B cell (primary cell): ENCODE results near the gene MRPL19. TPM values are rescaled to one million over a fixed set of nuclear protein-coding genes. Genes with fewer than 3 reads are reported as not detected.

Experiments
- ATAC-seq: fragments of 200-7000 bp; cut with Tn5 transposase; one replicate; pipeline ENCODE4 v1.10.0; 2021; ENCODE audit warnings: low read depth, mild to moderate bottlenecking, moderate number of reproducible peaks, moderate library complexity
- CTCF ChIA-PET: fragments of 350-600 bp; sonication (Branson Sonifier 250); formaldehyde crosslinking; loops from one replicate; lab custom pipeline; 2021; ENCODE audit warnings: antibody characterized with exemption, inconsistent platforms; lab: Charles Lee
- POLR2A ChIA-PET: fragments of 350-600 bp; sonication (Branson Sonifier 250); formaldehyde crosslinking; loops from one replicate; lab custom pipeline; 2021; ENCODE audit warnings: antibody characterized with exemption; lab: Charles Lee
- DNase-seq: peaks from one replicate; pipeline ENCODE4 v3.0.0; 2013
- H2AFZ ChIP-seq: 2 replicates; pipeline ENCODE4 v1.6.1; 2012; ENCODE audit warnings: mild to moderate bottlenecking, low read depth, low read length; ENCODE audit not compliant: insufficient read depth, poor library complexity, severe bottlenecking
- H3K27ac ChIP-seq, 2 donors: 1 replicate in 1 of 2; 2 replicates in 1 of 2; pipeline ENCODE4 v1.5.1; 2012 to 2013; ENCODE audit warnings: low read length in 2 of 2, mild to moderate bottlenecking in 2 of 2, moderate library complexity in 1 of 2
- H3K27me3 ChIP-seq, 4 experiments: fragments of 200-600 bp in 1 of 4; sonication (generic) in 1 of 4; replicated peaks in 1 of 4; 1 replicate in 2 of 4; 2 replicates in 2 of 4; pipeline versions ENCODE4 v1.6.1 to v1.7.0; 2013 to 2016; ENCODE audit warnings: low read length in 3 of 4, mild to moderate bottlenecking in 2 of 4, mixed read lengths in 1 of 4, moderate library complexity in 1 of 4; ENCODE audit not compliant: insufficient read depth in 4 of 4, control insufficient read depth in 3 of 4; ENCODE audit errors: control extremely low read depth in 1 of 4
- H3K36me3 ChIP-seq, 2 experiments: replicated peaks in 1 of 2; 1 replicate in 1 of 2; 2 replicates in 1 of 2; pipeline versions ENCODE4 v1.6.1 to v1.7.1; 2013; ENCODE audit warnings: low read length in 1 of 2; ENCODE audit not compliant: insufficient read depth in 2 of 2, control insufficient read depth in 1 of 2; ENCODE audit errors: control extremely low read depth in 1 of 2, extremely low read depth in 1 of 2
- H3K4me1 ChIP-seq, 2 donors: fragments of 200-600 bp in 1 of 2; sonication (generic) in 1 of 2; 1 replicate in 1 of 2; 2 replicates in 1 of 2; pipeline versions ENCODE4 v1.5.1 to v1.6.1; 2013 to 2017; ENCODE audit warnings: low read length in 2 of 2; ENCODE audit not compliant: control insufficient read depth in 2 of 2, insufficient read depth in 2 of 2
- H3K4me2 ChIP-seq: replicated peaks from 2 replicates; pipeline ENCODE3; 2012; ENCODE audit warnings: mild to moderate bottlenecking, low read depth, low read length; ENCODE audit not compliant: poor library complexity, severe bottlenecking
- H3K4me3 ChIP-seq, 5 experiments: fragments of 200-600 bp in 1 of 5; sonication (generic) in 1 of 5; 1 replicate in 3 of 5; 2 replicates in 2 of 5; pipeline versions ENCODE4 v1.5.1 to v1.7.0; 2011 to 2016; ENCODE audit warnings: low read length in 4 of 5, mild to moderate bottlenecking in 4 of 5, low read depth in 2 of 5, control low read depth in 1 of 5, moderate library complexity in 1 of 5; ENCODE audit not compliant: insufficient read depth in 1 of 5; ENCODE audit errors: control extremely low read depth in 1 of 5, extremely low read depth in 1 of 5
- H3K79me2 ChIP-seq: fragments of 200-600 bp; sonication (generic); one replicate; pipeline ENCODE4 v1.6.0; 2016; ENCODE audit warnings: low read length; ENCODE audit not compliant: control insufficient read depth, insufficient read depth
- H3K9ac ChIP-seq: fragments of 200-600 bp; sonication (generic); 2 replicates; pipeline ENCODE4 v1.6.1; 2017; ENCODE audit warnings: mild to moderate bottlenecking, low read length, moderate library complexity
- H3K9me3 ChIP-seq, 3 donors: one replicate each; pipeline versions ENCODE4 v1.6.1 to v1.7.1; 2013; ENCODE audit warnings: low read length in 2 of 3; ENCODE audit not compliant: control insufficient read depth in 2 of 3, insufficient read depth in 1 of 3; ENCODE audit errors: control extremely low read depth in 1 of 3
- H4K20me1 ChIP-seq: 2 replicates; pipeline ENCODE4 v1.6.0; 2012; ENCODE audit warnings: mild to moderate bottlenecking, low read length; ENCODE audit not compliant: insufficient read depth, control insufficient read depth, poor library complexity, severe bottlenecking
- H3K27ac Mint-ChIP-seq: one replicate; pipeline ENCODE4 v1.8.0; 2021; ENCODE audit warnings: mixed read lengths
- H3K27me3 Mint-ChIP-seq: one replicate; pipeline ENCODE4 v1.8.0; 2021; ENCODE audit warnings: mixed read lengths
- H3K4me1 Mint-ChIP-seq: one replicate; pipeline ENCODE4 v1.8.0; 2021; ENCODE audit warnings: mixed read lengths
- H3K4me3 Mint-ChIP-seq: one replicate; pipeline ENCODE4 v1.8.0; 2021; ENCODE audit warnings: mixed read lengths
- H3K9me3 Mint-ChIP-seq: one replicate; pipeline ENCODE4 v1.8.0; 2022; ENCODE audit warnings: mixed read lengths; ENCODE audit not compliant: insufficient read depth
- CTCF ChIP-seq: fragments of 200-600 bp; IDR thresholded peaks from one replicate; pipeline ENCODE4 v1.8.0; 2022; ENCODE audit warnings: antibody characterized with exemption, mild to moderate bottlenecking
- EZH2 ChIP-seq: IDR thresholded peaks from 2 replicates; pipeline ENCODE4 v1.6.1; 2012; ENCODE audit warnings: borderline replicate concordance, low read depth, mild to moderate bottlenecking, moderate library complexity, low read length; ENCODE audit not compliant: insufficient read depth, poor library complexity, severe bottlenecking
- WGBS: methylation state at CpG from one replicate; pipeline ENCODE4 v1.1.5; 2013; ENCODE audit warnings: missing lambda C conversion rate; ENCODE audit not compliant: insufficient coverage; 5-methylcytosine and 5-hydroxymethylcytosine counted together
- intact Hi-C: fragments of 100-400 bp; cut with micrococcal nuclease; formaldehyde crosslinking; loops from one replicate; pipeline ENCODE4 v1.10.0; 2022
- polyA plus RNA-seq: library from polyadenylated mRNA; depleted of rRNA; stranded (reverse); fragments of >200 nt; gene quantifications from 2 replicates; pipeline ENCODE4 v1.2.3, GENCODE V29; 2012
- total RNA-seq, 2 donors: library from RNA; stranded (reverse); fragments of 120-200 nt in 1 of 2; gene quantifications; 1 replicate in 1 of 2; 2 replicates in 1 of 2; pipeline versions ENCODE4 v1.2.3 to v1.2.4, GENCODE V29; 2013 to 2022

MRPL19 gene
- total and polyA plus RNA-seq, 2 donors (not counting 1 experiment from before 2014, with no cell fraction given): 3.4 to 28.4 TPM

- Histone ChIP-seq H2AFZ (no peak overlapping the region), H3K79me2 (peaks cover 6% of the 10 kb centered on the region), H3K27ac (no peak overlapping the region), H3K36me3 (peaks cover 23 to 89% of the 10 kb centered on the region in 2 experiments), H3K27me3 (no peaks in the 10 kb centered on the region), H3K9me3 (peaks cover 0 to 8% (median 2%) of the 10 kb centered on the region in 3 donors), H3K9ac (no peak overlapping the region), H4K20me1 (peaks cover 5% of the 10 kb centered on the region), H3K4me1 (no peaks in the 10 kb centered on the region), H3K4me2 (no peak overlapping the region), H3K4me3 (no peak overlapping the region)
- DNase-seq: no peak
- ChIA-PET CTCF (interaction anchor here (1.1 to 3.0 kb wide), 2 partner anchors 13 to 22 kb away, joined by 5 to 15 read pairs; no protein-coding TSS in a partner anchor), POLR2A (no interaction called here)
- TF ChIP-seq EZH2 (no peak), CTCF (no peak)
- peaks cover 7% of the 10 kb centered on the region for H3K9me3 Mint-ChIP-seq
- no peak overlapping the region for H3K27ac Mint-ChIP-seq
- peaks cover 7% of the 10 kb centered on the region for H3K4me1 Mint-ChIP-seq
- no peaks in the 10 kb centered on the region for H3K27me3 Mint-ChIP-seq
- ATAC-seq: no peak
- intact Hi-C loops: no loop called here
- 100% methylated on average over 1 of the region's 2 CpGs for WGBS
- no peak overlapping the region for H3K4me3 Mint-ChIP-seq
Measured at GRCh38 chr2:75654012-75654411, 7.4 kb downstream of the MRPL19 start.

- no peak overlapping the region for H3K9ac ChIP-seq
- H3K4me1 Mint-ChIP-seq: peaks cover 4% of the 10 kb centered on the region
- ChIA-PET CTCF (interaction anchor here (1.6 to 3.0 kb wide), 2 partner anchors 15 to 28 kb away, joined by 5 to 15 read pairs; no protein-coding TSS in a partner anchor), POLR2A (no interaction called here)
- H3K27me3 Mint-ChIP-seq: no peaks in the 10 kb centered on the region
- no peak overlapping the region for H3K4me3 ChIP-seq
- TF ChIP-seq EZH2 (no peak), CTCF (no peak)
- H3K4me3 Mint-ChIP-seq: no peak overlapping the region
- H3K4me1 ChIP-seq: no peaks in the 10 kb centered on the region
- no peak for ATAC-seq
- H4K20me1 ChIP-seq: no peaks in the 10 kb centered on the region
- H3K27ac Mint-ChIP-seq: no peak overlapping the region
- peaks cover 17 to 87% of the 10 kb centered on the region in 2 experiments for H3K36me3 ChIP-seq
- no peak overlapping the region for H3K27ac ChIP-seq
- H3K9me3 Mint-ChIP-seq: peaks cover 11% of the 10 kb centered on the region
- peaks cover 9% of the 10 kb centered on the region for H3K79me2 ChIP-seq
- DNase-seq: no peak
- no peak overlapping the region for H3K4me2 ChIP-seq
- H2AFZ ChIP-seq: no peak overlapping the region
- H3K27me3 ChIP-seq: no peaks in the 10 kb centered on the region
- WGBS: 40% methylated on average over 1 of the region's 1 CpG
- intact Hi-C loops: no loop called here
- H3K9me3 ChIP-seq: peaks cover 0 to 11% (median 3%) of the 10 kb centered on the region in 3 donors
Measured at GRCh38 chr2:75655861-75656260, 9.3 kb downstream of the MRPL19 start.
